Motor neuron (in vitro differentiated cells): ENCODE results near the gene CACNA2D2. TPM values are rescaled to one million over a fixed set of nuclear protein-coding genes. Genes with fewer than 3 reads are reported as not detected.
A peak's percentile ranks its signal among the peaks of the same experiment; 100 is the strongest.

Experiments
- ATAC-seq, 8 experiments: fragments of 200-7000 bp; cut with Tn5 transposase; replicated peaks in 6 of 8; 2 replicates each; pipeline ENCODE4 v1.8.0; 2021; ENCODE audit warnings: mild to moderate bottlenecking in 8 of 8, moderate library complexity in 8 of 8
- H3K27ac ChIP-seq, 2 donors: fragments of 250-450 bp; sonication (Bioruptor Pico); 2 replicates each; pipeline ENCODE4 v1.9.0; 2021; ENCODE audit warnings: antibody characterized with exemption in 2 of 2, mild to moderate bottlenecking in 2 of 2, moderate library complexity in 1 of 2
- H3K4me1 ChIP-seq, 2 donors: fragments of 250-450 bp; sonication (Bioruptor Pico); replicated peaks in 1 of 2; 2 replicates each; pipeline ENCODE4 v1.6.1; 2021; ENCODE audit warnings: antibody characterized with exemption in 2 of 2, mild to moderate bottlenecking in 2 of 2, moderate library complexity in 1 of 2
- H3K4me3 ChIP-seq, 5 donors: fragments of 250-450 bp; sonication (Bioruptor Pico); 2 replicates each; pipeline ENCODE4 v1.9.0; 2021; ENCODE audit warnings: antibody characterized with exemption in 5 of 5, mild to moderate bottlenecking in 5 of 5, moderate library complexity in 4 of 5
- WGBS, 10 experiments: fragments of 450-650 bp; shearing (Covaris generic); methylation state at CpG; one replicate each; pipeline ENCODE4 v1.0.0; 2022; 5-methylcytosine and 5-hydroxymethylcytosine counted together
- in situ Hi-C, 9 experiments: fragments of 400-800 bp; cut with MboI; loops; one replicate each; pipeline ENCODE4 v1.15.0; 2021; ENCODE audit warnings: low sequenced_read_pairs in 9 of 9, low pct_unique_long_range_greater_than_20kb in 2 of 9; ENCODE audit not compliant: unreplicated experiment in 9 of 9
- total RNA-seq, 8 experiments: library from RNA; unstranded; fragments of 300-600 nt; gene quantifications; 2 replicates each; pipeline versions ENCODE4 v1.2.3 to v1.2.4, GENCODE V29; 2022

CACNA2D2 gene
- total RNA-seq, 8 experiments from 2014 or later = 1.7 to 8.5 (median 7.2) TPM

GRCh38 chr3:50336452-50337174 lies 166.8 kb downstream of the CACNA2D2 start:
- Histone ChIP-seq H3K4me3 (peak overlapping the region; percentile 54 to 80 (median 61)), H3K4me1 (peaks cover 21 to 23% of the 10 kb centered on the region in 2 donors), H3K27ac (peak overlapping the region; percentile 90 to 94)
- ATAC-seq = peak in 3 of 8 experiments; percentile 1 to 47 (median 47)
- 0 to 4% (median 0%) methylated on average over 1 to 11 of the region's 31 CpGs; no CpG with 5 or more reads in 4 of the 10 experiments for WGBS, 10 experiments
- in situ Hi-C loops = no loop called here

GRCh38 chr3:50334339-50335075 lies 168.9 kb downstream of the CACNA2D2 start:
- Histone ChIP-seq H3K4me3 (no peak overlapping the region), H3K27ac (no peak overlapping the region)

GRCh38 chr3:50333744-50334328 lies 169.6 kb downstream of the CACNA2D2 start:
- ATAC-seq = peak in 2 of 8 experiments; percentile 1 to 11
- WGBS, 10 experiments = 27 to 94% (median 60%) methylated on average over 1 to 9 of the region's 12 CpGs; no CpG with 5 or more reads in 3 of the 10 experiments
- Histone ChIP-seq H3K27ac (no peak overlapping the region), H3K4me1 (peaks cover 18 to 20% of the 10 kb centered on the region in 2 donors), H3K4me3 (no peak overlapping the region)
- in situ Hi-C loops = no loop called here

More at GRCh38 chr3:50334339-50335075, 168.9 kb downstream of the CACNA2D2 start:
- ATAC-seq = no peak
- in situ Hi-C loops = no loop called here
- WGBS, 10 experiments = 52 to 100% (median 83%) methylated on average over 1 to 4 of the region's 5 CpGs; no CpG with 5 or more reads in 1 of the 10 experiments
- peaks cover 18 to 20% of the 10 kb centered on the region in 2 donors for H3K4me1 ChIP-seq

GRCh38 chr3:50331364-50331907 lies 172.0 kb downstream of the CACNA2D2 start:
- Histone ChIP-seq H3K4me1 (peaks cover 15 to 21% of the 10 kb centered on the region in 2 donors), H3K27ac (no peak overlapping the region), H3K4me3 (no peak overlapping the region)
- no peak for ATAC-seq
- 85 to 100% (median 100%) methylated on average over 1 to 8 of the region's 19 CpGs; no CpG with 5 or more reads in 4 of the 10 experiments for WGBS, 10 experiments
- in situ Hi-C loops = no loop called here

- in situ Hi-C loops = no loop called here
- ATAC-seq = no peak
Observed at GRCh38 chr3:50330330-50330729, 173.1 kb downstream of the CACNA2D2 start.

GRCh38 chr3:50327943-50328691 lies 175.3 kb downstream of the CACNA2D2 start, which contains the start of gene TUSC2:
TUSC2 (minus strand) TSS chr3:50328223; CDS start chr3:50328099, 124 bp downstream.
- Histone ChIP-seq H3K4me1 (peaks cover 7 to 12% of the 10 kb centered on the region in 2 donors), H3K27ac (peak within 1 kb of the TSS; percentile 72 to 87), H3K4me3 (peak within 1 kb of the TSS; percentile 87 to 97 (median 92))
- ATAC-seq = peak; percentile 86 to 94 (median 88)
- 0 to 44% (median 12%) methylated on average over 1 to 17 of the region's 55 CpGs; no CpG with 5 or more reads in 2 of the 10 experiments for WGBS, 10 experiments
- in situ Hi-C loops = no loop called here

More at GRCh38 chr3:50330330-50330729, 173.1 kb downstream of the CACNA2D2 start:
- no peak overlapping the region for H3K4me3 ChIP-seq
- peaks cover 7 to 12% of the 10 kb centered on the region in 2 donors for H3K4me1 ChIP-seq
- no peak overlapping the region for H3K27ac ChIP-seq
- 60 to 100% (median 96%) methylated on average over 1 to 4 of the region's 10 CpGs; no CpG with 5 or more reads in 4 of the 10 experiments for WGBS, 10 experiments

GRCh38 chr3:50327129-50327528 lies 176.3 kb downstream of the CACNA2D2 start:
- Histone ChIP-seq H3K27ac (peak overlapping the region in 1 of 2 donors; percentile 72), H3K4me3 (peak overlapping the region; percentile 87 to 97 (median 92)), H3K4me1 (peaks cover 12 to 20% of the 10 kb centered on the region in 2 donors)
- in situ Hi-C loops = no loop called here
- ATAC-seq = no peak
- WGBS, 10 experiments = 0 to 83% (median 80%) methylated on average over 1 of the region's 4 CpGs; no CpG with 5 or more reads in 7 of the 10 experiments

GRCh38 chr3:50326182-50326541 lies 177.3 kb downstream of the CACNA2D2 start:
- in situ Hi-C loops = no loop called here
- no peak for ATAC-seq
- H3K4me1 ChIP-seq = peaks cover 16 to 24% of the 10 kb centered on the region in 2 donors
- H3K4me3 ChIP-seq = no peak overlapping the region
- H3K27ac ChIP-seq = no peak overlapping the region
- WGBS, 10 experiments = 85 to 100% (median 90%) methylated on average over 3 to 5 of the region's 8 CpGs; no CpG with 5 or more reads in 7 of the 10 experiments

GRCh38 chr3:50325497-50326181 lies 177.8 kb downstream of the CACNA2D2 start:
- H3K4me1 ChIP-seq = peaks cover 16 to 24% of the 10 kb centered on the region in 2 donors
- no peak overlapping the region for H3K27ac ChIP-seq
- WGBS, 10 experiments = 83 to 100% (median 88%) methylated on average over 1 to 5 of the region's 11 CpGs; no CpG with 5 or more reads in 6 of the 10 experiments
- no peak for ATAC-seq
- in situ Hi-C loops = no loop called here
- no peak overlapping the region for H3K4me3 ChIP-seq

- no peak for ATAC-seq
- no peak overlapping the region for H3K27ac ChIP-seq
- H3K4me1 ChIP-seq = peaks cover 20 to 28% of the 10 kb centered on the region in 2 donors
- whole genome bisulfite sequencing, 10 experiments = no CpG with 5 or more reads among the region's 2 CpGs
- H3K4me3 ChIP-seq = no peak overlapping the region
- in situ Hi-C loops = no loop called here
Observed at GRCh38 chr3:50325113-50325480, 178.3 kb downstream of the CACNA2D2 start.

GRCh38 chr3:50324351-50325112 lies 178.9 kb downstream of the CACNA2D2 start:
- Histone ChIP-seq H3K4me3 (no peak overlapping the region), H3K4me1 (peaks cover 25 to 33% of the 10 kb centered on the region in 2 donors), H3K27ac (no peak overlapping the region)
- in situ Hi-C loops = no loop called here
- WGBS, 10 experiments = 0 to 100% (median 10%) methylated on average over 1 to 2 of the region's 4 CpGs; no CpG with 5 or more reads in 4 of the 10 experiments
- peak in 4 of 8 experiments; percentile 2 to 29 (median 6) for ATAC-seq
